GM18873 (cell line): ENCODE data around the gene ZNF595.
"Not testable (repeated sequence)": the region's sequence is repeated elsewhere in the genome, so short reads cannot be mapped to it uniquely, and the experiment has no call there.

ENCODE experiments used
- ATAC-seq: cut with Tn5 transposase; IDR thresholded peaks from one replicate; pipeline ENCODE4 v1.9.1; 2021; ENCODE audit warnings: mild to moderate bottlenecking, moderate library complexity, moderate number of reproducible peaks; ENCODE audit not compliant: unreplicated experiment, low FRiP score

ZNF595 gene

GRCh38 chr4:52804-53479 lies at the start of gene ZNF595:
TSS of gene ZNF595 (plus strand) at chr4:53321. CDS start at chr4:53489, 168 bp downstream.
- peak; percentile 66 for ATAC-seq

DNA sequence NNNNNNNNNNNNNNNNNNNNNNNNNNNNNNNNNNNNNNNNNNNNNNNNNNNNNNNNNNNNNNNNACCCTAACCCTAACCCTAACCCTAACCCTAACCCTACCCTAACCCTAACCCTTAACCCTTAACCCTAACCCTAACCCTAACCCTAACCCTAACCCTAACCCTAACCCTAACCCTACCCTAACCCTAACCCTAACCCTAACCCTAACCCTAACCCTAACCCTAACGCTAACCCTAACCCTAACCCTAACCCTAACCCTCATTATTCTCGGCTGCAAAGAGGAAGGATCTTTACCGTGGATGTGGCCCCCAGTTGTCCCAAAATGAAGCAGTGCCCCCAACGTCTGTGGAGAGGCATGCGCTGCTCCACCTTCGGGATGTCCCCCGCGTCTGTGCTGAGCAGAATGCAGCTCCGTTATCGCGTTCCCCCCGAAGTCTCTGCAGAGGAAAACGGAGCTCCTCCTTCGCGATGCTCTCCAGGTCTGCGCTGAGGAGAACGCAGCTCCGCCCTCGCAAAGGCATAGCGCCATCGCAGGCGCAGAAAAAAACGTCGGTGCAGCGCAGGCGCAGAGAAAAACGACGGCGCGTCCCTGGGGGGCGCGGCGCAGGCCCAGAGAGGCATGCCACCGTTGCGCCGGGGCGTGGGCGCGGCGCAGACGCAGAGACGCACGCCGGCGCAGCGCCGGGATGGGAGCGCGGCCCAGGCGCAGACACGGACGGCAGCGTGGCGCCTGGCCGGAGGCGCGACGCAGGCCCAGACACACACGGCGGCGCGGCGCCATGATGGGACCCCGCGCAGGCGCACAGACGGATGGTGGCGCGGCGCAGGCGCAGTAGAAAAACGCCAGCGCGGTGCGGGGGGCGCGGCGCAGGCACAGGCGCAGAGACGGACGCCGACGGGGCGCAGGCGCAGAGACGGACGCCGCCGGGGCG lies 42.9 kb upstream of the ZNF595 start:
- ATAC-seq, result not testable (repeated sequence)

GRCh38 chr4:11095-11815 lies 41.9 kb upstream of the ZNF595 start:
- not testable (repeated sequence) for ATAC-seq

DNA sequence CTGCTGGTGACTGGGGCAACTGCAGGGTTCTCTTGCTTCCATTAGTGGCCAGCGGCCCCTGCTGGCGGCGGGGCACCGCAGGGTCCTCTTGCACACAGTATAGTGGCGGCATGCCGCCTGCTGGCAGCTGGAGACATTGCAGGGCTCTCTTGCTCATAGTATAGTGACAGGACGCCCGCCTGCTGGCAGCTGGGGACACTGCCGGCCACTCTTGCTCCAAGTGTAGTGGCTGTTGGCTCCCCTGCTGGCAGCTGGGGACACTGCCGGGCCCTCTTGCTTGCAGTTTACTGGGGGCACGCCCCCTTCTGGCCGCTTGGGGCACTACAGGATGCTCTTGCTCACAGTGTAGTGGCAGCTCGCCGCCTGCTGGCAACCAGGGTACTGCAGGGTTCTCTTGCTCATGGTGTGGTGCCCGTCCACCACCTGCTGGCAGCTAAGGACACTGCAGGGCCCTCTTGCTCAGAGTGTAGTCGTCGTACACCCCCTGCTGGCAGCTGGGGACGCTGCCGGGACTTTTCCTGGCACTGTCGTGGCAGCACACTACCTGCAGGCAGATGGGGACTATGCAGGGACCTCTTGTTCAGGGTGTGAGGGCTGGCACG lies 41.2 kb upstream of the ZNF595 start:
- ATAC-seq, result not testable (repeated sequence)

DNA sequence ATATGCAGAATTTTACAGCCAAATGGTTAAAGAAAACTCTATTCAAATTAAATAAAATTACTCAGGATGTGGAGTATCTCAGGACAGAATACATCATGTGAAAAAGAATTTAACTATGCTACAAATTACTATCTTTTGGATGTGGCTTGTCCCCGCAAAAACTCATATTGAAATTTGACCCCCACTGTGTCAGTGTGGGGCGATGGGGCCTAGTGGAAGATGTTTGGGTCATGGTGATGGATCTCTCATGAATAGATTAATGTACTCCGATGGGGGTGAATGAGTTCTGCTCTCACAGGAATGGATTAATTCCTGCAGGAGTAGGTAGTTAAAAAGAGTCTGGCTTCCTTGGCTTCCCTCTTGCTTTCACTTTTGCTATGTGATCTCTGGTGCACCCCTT lies 35.0 kb upstream of the ZNF595 start:
- not testable (repeated sequence) for ATAC-seq

DNA sequence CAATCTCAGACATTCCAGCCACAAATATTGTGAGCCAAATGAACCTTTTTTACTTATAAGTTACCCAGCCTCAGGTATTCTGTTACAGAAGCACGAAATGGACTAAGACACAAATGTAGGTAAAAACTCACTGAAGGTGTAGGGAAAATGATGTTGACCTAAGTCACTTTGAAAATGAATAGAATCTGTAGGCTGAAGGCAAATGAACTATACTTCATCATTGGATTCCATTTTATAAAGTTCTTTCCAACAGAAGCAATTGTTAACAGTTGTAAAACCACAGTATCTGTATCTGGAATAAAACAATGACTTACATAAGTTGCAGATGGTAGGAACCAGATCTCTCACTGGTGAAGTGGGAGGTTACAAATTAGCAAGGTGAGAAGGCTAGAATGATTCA lies 34.5 kb upstream of the ZNF595 start:
- not testable (repeated sequence) for ATAC-seq

DNA sequence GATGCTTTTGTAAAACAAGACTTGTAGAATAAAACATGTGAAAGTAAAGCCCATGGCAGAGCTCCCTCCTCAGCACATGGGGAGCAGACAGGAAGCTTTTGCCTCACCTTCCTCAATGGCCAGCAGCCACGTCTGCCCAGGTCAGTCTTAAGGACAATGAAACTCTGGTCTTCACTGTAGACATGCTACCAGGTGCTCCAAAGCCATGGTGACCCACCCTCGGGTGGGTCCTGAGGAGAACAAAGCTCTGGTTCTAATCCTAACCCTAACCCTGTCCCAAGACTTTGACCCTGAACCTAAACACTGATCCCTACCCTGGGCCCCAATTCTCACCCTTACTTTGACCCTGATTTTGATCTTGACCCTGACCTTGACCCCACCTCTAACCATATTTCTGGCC lies 30.2 kb upstream of the ZNF595 start:
- not testable (repeated sequence) for ATAC-seq

GRCh38 chr4:24359-24758 lies 28.8 kb upstream of the ZNF595 start:
- not testable (repeated sequence) for ATAC-seq

- not testable (repeated sequence) for ATAC-seq
These were observed 25.6 kb upstream of the ZNF595 start for GRCh38 chr4:27501-27900.

GRCh38 chr4:28767-29542 lies 24.2 kb upstream of the ZNF595 start:
- ATAC-seq, result not testable (repeated sequence)

GRCh38 chr4:33314-33713 lies 19.8 kb upstream of the ZNF595 start:
- ATAC-seq, result not testable (repeated sequence)

DNA sequence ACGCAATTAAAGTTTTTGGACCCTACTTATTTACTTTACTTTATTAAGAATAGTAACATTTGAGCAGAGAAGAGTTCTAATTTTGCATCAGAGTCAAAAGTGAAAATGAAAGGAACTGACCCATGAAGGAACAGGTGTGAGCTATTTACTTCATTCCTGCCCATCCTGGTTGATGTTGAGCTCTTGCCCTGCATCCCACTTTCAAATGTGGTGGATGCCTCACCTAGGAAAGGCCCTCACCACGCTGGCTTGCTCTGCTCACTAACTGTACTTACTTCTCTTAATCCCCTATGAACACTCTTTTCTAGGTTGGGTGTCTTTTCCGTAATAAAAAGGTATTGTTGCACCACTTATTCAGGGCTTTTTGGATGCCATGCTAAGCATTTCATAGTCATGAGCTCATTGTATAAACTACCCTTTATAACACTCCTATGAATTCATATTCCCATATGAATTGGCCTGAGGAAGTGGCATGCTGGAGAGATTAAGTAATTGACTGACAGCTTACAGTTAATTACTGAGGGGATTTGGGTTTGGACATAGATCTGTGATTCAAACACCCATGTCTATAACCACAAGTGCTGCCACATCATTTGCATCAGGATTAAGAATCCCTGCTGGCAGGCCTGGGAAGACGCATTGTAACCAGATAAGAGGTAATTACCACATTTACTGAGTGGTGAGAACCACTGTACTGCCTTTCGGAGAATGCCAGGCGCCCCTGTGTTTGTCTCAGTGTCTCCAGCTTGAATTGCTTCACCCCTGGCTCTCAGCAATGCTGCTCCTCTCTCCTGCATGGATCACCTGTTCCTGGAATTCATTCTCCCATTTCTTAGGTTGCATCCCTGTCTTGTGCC lies 16.3 kb upstream of the ZNF595 start:
- not testable (repeated sequence) for ATAC-seq

DNA sequence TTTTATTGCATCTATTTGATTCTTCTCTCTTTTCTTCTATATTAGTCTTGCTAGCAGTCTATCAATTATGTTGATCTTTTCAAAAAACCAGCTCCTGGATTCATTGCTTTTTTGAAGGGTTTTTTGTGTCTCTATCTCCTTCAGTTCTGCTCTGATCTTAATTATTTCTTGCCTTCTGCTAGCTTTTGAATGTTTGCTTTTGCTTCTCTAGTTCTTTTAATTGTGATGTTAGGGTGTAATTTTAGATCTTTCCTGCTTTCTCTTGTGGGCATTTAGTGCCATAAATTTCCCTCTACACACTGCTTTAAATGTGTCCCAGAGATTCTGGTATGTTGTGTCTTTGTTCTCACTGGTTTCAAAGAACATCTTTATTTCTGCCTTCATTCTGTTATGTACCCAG lies 14.9 kb upstream of the ZNF595 start:
- ATAC-seq, result not testable (repeated sequence)

DNA sequence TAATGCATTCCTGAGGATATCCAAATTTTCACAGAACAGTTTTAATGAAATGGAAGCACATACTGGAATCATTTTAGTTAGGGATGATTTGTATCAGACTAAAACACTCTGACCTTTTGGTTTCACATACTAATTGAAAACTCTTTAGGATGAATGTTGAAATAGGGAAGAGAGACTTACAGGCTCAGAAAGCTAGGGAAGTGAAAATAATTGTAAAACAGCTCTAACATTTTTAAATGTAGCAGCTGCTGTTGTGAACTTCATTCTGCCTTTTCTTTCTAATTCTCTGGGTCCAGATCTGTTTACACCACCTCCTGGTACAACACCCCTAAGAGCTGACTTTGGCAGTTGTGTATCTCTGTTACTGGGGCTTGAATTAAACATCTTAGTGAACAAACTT lies 9.7 kb upstream of the ZNF595 start:
- not testable (repeated sequence) for ATAC-seq

GRCh38 chr4:51253-51652 lies 1.9 kb upstream of the ZNF595 start:
- ATAC-seq, result not testable (repeated sequence)

DNA sequence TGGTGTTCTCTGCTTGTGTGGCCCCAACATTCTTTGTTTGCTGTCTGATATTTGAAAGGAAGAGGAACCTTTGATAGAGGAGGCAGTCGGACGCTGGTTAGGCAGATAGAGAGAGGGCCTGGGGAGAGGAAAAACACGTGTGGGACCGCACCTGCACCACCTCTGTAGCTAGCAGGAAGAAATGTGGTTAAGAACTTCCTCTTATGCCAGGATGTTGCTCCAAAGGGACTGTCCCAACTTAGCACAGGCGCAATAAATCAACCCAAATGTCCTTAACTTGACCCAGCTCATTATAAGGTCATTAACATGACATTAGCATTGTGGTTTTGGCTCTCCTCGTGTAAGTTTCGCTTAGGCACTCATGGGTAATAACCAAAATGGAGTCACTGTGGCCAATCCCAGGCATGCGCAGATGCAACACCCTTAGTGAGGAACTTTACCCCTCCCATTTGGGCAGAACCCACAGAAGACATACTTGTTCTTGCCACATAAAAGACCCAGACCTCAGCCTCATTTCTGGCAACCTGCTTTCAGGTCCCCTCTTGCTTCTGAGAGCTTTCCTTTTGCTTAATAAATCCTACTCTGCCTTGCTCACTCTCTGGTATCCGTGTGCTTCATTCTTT lies 1.4 kb upstream of the ZNF595 start:
- ATAC-seq, result not testable (repeated sequence)

DNA sequence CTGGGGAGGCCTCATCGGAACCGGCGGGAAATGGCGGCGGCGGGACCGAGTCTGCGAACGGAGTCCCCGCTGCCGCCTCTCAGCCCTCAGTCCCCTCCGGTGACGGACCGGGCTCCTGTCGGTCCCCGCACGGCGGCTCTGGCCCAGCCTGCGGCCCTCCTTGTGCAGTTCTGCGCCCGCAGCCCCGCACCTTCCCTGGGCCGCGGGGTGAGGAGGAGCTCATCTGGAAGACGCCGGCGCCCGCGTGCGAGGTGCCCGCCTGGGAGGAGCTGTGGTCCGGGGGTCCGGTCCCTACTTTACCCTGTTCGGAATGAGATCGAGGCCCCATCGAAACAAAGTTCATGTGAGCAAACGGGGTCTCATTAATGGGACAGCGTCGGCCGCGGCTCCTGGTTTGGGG lies 400 bp downstream of the ZNF595 start:
- not testable (repeated sequence) for ATAC-seq

DNA sequence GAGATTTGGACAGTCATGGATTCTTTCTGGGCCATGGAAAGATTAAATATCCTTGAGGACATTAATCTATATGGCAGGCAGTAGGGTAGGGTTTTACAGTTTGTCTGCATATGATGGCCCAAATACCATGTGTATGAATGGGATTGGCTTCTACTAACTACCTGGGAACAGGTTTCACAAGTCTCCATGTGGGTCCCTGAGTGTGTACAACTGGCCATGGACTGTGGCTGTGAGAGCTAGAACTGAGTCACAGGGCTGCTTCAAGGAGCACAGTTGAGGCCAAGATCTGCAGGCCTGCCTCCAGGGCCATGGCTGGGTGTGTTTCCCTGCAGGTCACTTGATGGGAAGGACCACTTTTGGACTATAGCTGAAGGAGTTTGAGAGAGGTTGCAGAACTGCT lies 11.6 kb downstream of the ZNF595 start:
- ATAC-seq, result not testable (repeated sequence)
